Heart right ventricle (tissue), 16 donors: ENCODE results near the gene EHD1. TPM values are rescaled to one million over a fixed set of nuclear protein-coding genes. Genes with fewer than 3 reads are reported as not detected.
A peak's percentile ranks its signal among the peaks of the same experiment; 100 is the strongest.

Experiments used
- ATAC-seq, 8 donors: fragments of 200-7000 bp; cut with Tn5 transposase; one replicate each; pipeline ENCODE4 v1.9.1; 2020; ENCODE audit warnings: mild to moderate bottlenecking in 8 of 8, moderate library complexity in 8 of 8, moderate number of reproducible peaks in 1 of 8
- DNase-seq, 2 donors: peaks; one replicate each; pipeline ENCODE4 v3.0.0-alpha.2; 2020
- H3K27ac ChIP-seq, 10 donors: fragments of 200-600 bp; sonication (generic) in 2 of 10; one replicate each; pipeline versions ENCODE4 v1.5.0 to v1.8.0; 2020 to 2022; ENCODE audit warnings: mild to moderate bottlenecking in 3 of 10
- H3K27me3 ChIP-seq, 7 donors: fragments of 200-600 bp; one replicate each; pipeline ENCODE4 v1.8.0; 2021 to 2022; ENCODE audit warnings: mild to moderate bottlenecking in 2 of 7
- H3K36me3 ChIP-seq, 9 donors: fragments of 200-600 bp; sonication (generic) in 1 of 9; one replicate each; pipeline versions ENCODE4 v1.5.0 to v1.8.0; 2020 to 2022; ENCODE audit warnings: mild to moderate bottlenecking in 2 of 9
- H3K4me1 ChIP-seq, 9 donors: fragments of 200-600 bp; sonication (generic) in 1 of 9; one replicate each; pipeline versions ENCODE4 v1.5.0 to v1.8.0; 2020 to 2022; ENCODE audit warnings: mild to moderate bottlenecking in 4 of 9
- H3K4me3 ChIP-seq, 10 donors: fragments of 200-600 bp; sonication (generic) in 2 of 10; one replicate each; pipeline versions ENCODE4 v1.5.0 to v1.8.0; 2020 to 2022; ENCODE audit warnings: mild to moderate bottlenecking in 7 of 10, moderate library complexity in 2 of 10
- H3K9me3 ChIP-seq, 11 donors: fragments of 200-600 bp in 10 of 11; sonication (generic) in 2 of 11; one replicate each; pipeline versions ENCODE4 v1.5.0 to v1.8.0; 2013 to 2022; ENCODE audit warnings: mild to moderate bottlenecking in 2 of 11, control low read depth in 1 of 11, moderate library complexity in 1 of 11
- WGBS, 2 donors: extraction: QIAGEN DNeasy Blood & Tissue Kit; methylation state at CpG; one replicate each; pipeline ENCODE4 v1.1.7; 2013; ENCODE audit warnings: inconsistent platforms in 1 of 2; 5-methylcytosine and 5-hydroxymethylcytosine counted together
- intact Hi-C, 10 donors: fragments of 100-400 bp; cut with DNase I; formaldehyde crosslinking; loops; one replicate each; pipeline versions ENCODE4 v1.11.1 to v1.14.2; 2022
- polyA plus RNA-seq, 2 donors: library from polyadenylated mRNA; stranded (reverse); fragments of 200-250 nt; gene quantifications; one replicate each; pipeline ENCODE4 v1.2.3, GENCODE V29; 2013
- total RNA-seq, 10 donors: library from RNA; stranded (reverse); fragmentation: NEBNext Ultra II Directional in 3 of 10; extraction: Animal tissue kit (Norgen Biotek cat#: 25700) in 3 of 10; gene quantifications; one replicate each; pipeline versions ENCODE4 v1.2.1 to v1.2.4, GENCODE V29; 2021 to 2023
- TF ChIP-seq, protein P1 (sequence below), 9 donors: fragments of 200-600 bp; sonication (generic) in 2 of 9; IDR thresholded peaks; one replicate each; pipeline versions ENCODE4 v1.5.0 to v1.8.0; 2021 to 2022; ENCODE audit warnings: antibody characterized with exemption in 9 of 9, mild to moderate bottlenecking in 5 of 9, moderate library complexity in 1 of 9
- donor health status: Arrhythmogenic right ventricular cardiomyopathy.
- donor health status: ischemic (EF 13 %, LVEDD 7.1; RV severe dilation, severe dysfunction).
- donor health status: healthy with polysubstance abuse.
- donor health status: DM: no; HTN: yes; CAD: no.
- donor health status: DM: no; HTN: no; CAD: no.
- donor health status: ischemic (EF 25% LVEDD 6.9; RV normal size, moderate dysfunction).
- donor health status: ischemic (EF 25% LVEDD 5.7; RV mildly dilated, moderate dysfunction).
- donor health status: healthy.
- donor health status: DM: yes; HTN: yes; CAD: no.
- donor health status: Ischemic cardiomyopathy.
- donor health status: ischemic (EF 35%, LVEDD 5.7; RV mildly dilated, moderate dysfunction).
- donor health status: nonischemic (EF 11% LVEDD 7.7; RV severe dilation, severe dysfunction).
- donor health status: DM: yes; HTN: yes; CAD: no.
- donor health status: PGD.
- donor health status: ischemic (EF 29% LVEDD 5.4; RV normal size, mild dysfunction).
- donor health status: nonischemic (EF 23%, LVEDD 6.1; RV moderate dilation, normal function).

EHD1 gene
- total and polyA plus RNA-seq, 12 donors, result 26.0 to 73.1 (median 41.1) TPM

DNA sequence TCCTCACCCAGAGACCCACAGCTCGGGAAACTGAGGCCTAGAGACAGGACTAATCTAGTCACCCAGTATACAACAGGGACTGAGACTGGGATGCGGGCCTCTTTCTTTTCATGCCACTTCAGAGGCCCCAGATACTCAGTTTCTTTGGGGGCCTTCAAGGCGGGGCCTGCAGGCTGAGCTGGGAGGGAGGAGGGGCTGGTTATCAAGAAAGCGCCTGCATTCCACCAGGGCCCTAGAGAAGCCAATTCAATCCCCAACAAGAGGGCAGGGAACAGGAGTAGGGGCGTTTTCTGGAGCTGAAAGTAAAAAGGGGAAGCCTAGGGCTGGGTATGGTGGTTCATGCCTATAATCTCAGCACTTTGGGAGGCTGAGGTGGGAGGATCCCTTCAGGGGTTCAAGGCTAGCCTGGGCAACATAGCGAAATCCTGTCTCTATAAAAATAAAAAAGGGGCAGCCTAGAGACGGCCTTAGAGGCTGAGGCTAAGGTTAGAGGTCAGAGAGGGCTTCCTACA, 37.0 kb upstream of the EHD1 start:
- WGBS, 2 donors, result 67 to 74% methylated on average over 7 of the region's 7 CpGs
- intact Hi-C loops, result loop anchor here in 3 of 10 donors (5.0 kb wide), 2 partner anchors 82 to 97 kb away; partner anchors contain the start of genes ARL2 (in 2 of the 3) and BATF2 (in 1 of the 3)
- H3K27ac ChIP-seq, result peak overlapping the region in 5 of 10 donors; percentile 71 to 96 (median 84)

DNA sequence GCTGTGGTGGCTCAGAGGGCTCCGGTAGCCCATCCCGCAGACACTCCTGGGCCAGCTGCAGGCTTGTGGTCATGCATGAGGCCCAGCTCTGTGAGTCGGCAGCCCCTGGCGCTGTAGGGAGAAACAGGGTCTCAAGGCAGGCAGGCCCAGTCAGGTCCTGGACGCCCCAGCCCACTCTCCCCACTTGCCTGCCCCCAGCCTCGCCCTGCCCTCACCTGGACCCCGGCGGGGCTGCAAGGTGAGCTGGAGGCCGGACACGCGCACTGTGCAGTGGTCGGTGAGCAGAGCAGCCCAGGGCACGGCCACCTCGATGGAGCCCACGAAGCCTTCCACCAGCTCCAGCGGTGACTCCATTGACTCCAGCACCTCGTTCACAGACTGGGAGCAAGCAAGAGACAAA, 35.7 kb upstream of the EHD1 start:
- TF ChIP-seq, protein P1, sequence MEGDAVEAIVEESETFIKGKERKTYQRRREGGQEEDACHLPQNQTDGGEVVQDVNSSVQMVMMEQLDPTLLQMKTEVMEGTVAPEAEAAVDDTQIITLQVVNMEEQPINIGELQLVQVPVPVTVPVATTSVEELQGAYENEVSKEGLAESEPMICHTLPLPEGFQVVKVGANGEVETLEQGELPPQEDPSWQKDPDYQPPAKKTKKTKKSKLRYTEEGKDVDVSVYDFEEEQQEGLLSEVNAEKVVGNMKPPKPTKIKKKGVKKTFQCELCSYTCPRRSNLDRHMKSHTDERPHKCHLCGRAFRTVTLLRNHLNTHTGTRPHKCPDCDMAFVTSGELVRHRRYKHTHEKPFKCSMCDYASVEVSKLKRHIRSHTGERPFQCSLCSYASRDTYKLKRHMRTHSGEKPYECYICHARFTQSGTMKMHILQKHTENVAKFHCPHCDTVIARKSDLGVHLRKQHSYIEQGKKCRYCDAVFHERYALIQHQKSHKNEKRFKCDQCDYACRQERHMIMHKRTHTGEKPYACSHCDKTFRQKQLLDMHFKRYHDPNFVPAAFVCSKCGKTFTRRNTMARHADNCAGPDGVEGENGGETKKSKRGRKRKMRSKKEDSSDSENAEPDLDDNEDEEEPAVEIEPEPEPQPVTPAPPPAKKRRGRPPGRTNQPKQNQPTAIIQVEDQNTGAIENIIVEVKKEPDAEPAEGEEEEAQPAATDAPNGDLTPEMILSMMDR (IDR thresholded peaks at IDR 0.05), result no peak
- Histone ChIP-seq H3K36me3 (peaks cover 3 to 55% (median 51%) of the 10 kb centered on the region in 9 donors), H3K4me3 (no peak overlapping the region), H3K27ac (no peak overlapping the region), H3K9me3 (no peaks in the 10 kb centered on the region), H3K27me3 (no peaks in the 10 kb centered on the region), H3K4me1 (peaks cover 5 to 32% (median 31%) of the 10 kb centered on the region in 9 donors)
- intact Hi-C loops, result no loop called here
- 94 to 98% methylated on average over 17 of the region's 17 CpGs for WGBS, 2 donors
- no peak for DNase-seq
- no peak for ATAC-seq

More for the DNA sequence above, 37.0 kb upstream of the EHD1 start:
- peaks cover 5 to 43% (median 34%) of the 10 kb centered on the region in 9 donors for H3K4me1 ChIP-seq
- TF ChIP-seq, protein P1 (IDR thresholded peaks at IDR 0.05), result no peak
- H3K27me3 ChIP-seq, result no peaks in the 10 kb centered on the region
- H3K4me3 ChIP-seq, result peak overlapping the region in 7 of 10 donors; percentile 77 to 98 (median 88)
- ATAC-seq (no peak), DNase-seq (no peak)
- no peaks in the 10 kb centered on the region for H3K9me3 ChIP-seq
- H3K36me3 ChIP-seq, result peaks cover 3 to 42% (median 38%) of the 10 kb centered on the region in 9 donors

DNA sequence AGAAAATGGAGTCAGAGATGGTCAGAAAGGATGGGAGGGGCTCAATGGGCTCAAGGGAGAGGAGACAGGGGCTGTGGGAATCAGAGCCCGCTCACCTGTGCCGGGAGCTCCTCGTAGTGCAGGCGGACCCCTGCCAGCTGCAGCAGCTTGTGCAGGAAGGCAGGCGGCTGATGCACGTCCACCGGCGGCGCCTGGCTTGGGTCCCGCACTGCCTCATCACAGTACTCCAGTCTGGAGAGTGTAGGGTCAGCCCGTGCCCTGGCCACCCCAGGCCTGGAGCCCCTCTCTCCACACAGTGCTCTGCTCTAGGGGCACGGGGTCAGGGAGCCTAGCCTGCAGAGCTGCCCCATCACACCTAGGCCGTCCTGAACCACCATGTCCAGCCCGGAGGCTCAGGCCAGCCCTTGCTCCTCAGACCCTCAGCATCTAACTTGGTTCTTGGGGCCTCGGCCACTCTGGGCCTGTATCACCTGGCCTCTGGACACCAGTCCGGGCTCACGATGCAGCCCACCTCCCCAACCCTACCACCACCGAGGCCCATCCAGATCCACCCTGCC, 34.8 kb upstream of the EHD1 start:
- WGBS, 2 donors, result 92% methylated on average over 18 of the region's 18 CpGs
- Histone ChIP-seq H3K4me3 (no peak overlapping the region), H3K27ac (no peak overlapping the region), H3K27me3 (no peaks in the 10 kb centered on the region), H3K36me3 (peaks cover 3 to 64% (median 59%) of the 10 kb centered on the region in 9 donors), H3K4me1 (peaks cover 5 to 24% (median 22%) of the 10 kb centered on the region in 9 donors), H3K9me3 (no peaks in the 10 kb centered on the region)
- intact Hi-C loops, result no loop called here
- ATAC-seq, result no peak
- TF ChIP-seq, protein P1 (IDR thresholded peaks at IDR 0.05), result no peak
- DNase-seq, result no peak

DNA sequence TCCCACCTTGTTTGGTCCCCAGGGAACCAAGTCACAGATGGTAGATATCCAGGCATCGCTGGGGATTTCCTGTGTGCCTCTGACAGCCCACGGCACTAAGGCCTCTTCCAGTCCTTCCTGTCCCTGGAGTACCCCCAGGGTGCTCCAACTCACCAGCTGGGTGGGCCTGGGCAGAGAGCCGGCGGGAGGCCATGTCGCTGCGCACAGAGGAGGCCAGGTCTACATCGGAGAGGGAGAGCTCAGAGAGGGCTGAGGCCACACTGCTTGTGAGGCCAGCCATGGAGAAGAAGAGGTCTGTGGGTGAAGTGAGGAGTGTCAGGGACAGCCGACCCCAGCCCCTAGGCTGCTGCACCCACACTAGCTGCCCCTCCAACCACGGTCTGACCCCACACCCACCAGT, 33.3 kb upstream of the EHD1 start:
- DNase-seq, result no peak
- Histone ChIP-seq H3K4me3 (no peak overlapping the region), H3K27me3 (no peaks in the 10 kb centered on the region), H3K27ac (no peak overlapping the region), H3K36me3 (peaks cover 3 to 79% (median 74%) of the 10 kb centered on the region in 9 donors), H3K9me3 (no peaks in the 10 kb centered on the region), H3K4me1 (peaks cover 5 to 17% (median 15%) of the 10 kb centered on the region in 9 donors)
- 86 to 87% methylated on average over 9 of the region's 9 CpGs for WGBS, 2 donors
- intact Hi-C loops, result no loop called here
- TF ChIP-seq, protein P1 (IDR thresholded peaks at IDR 0.05), result no peak
- ATAC-seq, result no peak
